Cardiac ventricle fibroblast (primary cell): ENCODE results near the gene AP4B1. TPM values are rescaled to one million over a fixed set of nuclear protein-coding genes. Genes with fewer than 3 reads are reported as not detected.

Experiments
- total RNA-seq: library from RNA; depleted of rRNA; stranded (reverse); fragments of >200 nt; gene quantifications from 2 replicates; pipeline ENCODE4 v1.2.3, GENCODE V29; 2015

AP4B1 gene
- 10.5 and 15.7 TPM in 2 replicates for total RNA-seq

DNA sequence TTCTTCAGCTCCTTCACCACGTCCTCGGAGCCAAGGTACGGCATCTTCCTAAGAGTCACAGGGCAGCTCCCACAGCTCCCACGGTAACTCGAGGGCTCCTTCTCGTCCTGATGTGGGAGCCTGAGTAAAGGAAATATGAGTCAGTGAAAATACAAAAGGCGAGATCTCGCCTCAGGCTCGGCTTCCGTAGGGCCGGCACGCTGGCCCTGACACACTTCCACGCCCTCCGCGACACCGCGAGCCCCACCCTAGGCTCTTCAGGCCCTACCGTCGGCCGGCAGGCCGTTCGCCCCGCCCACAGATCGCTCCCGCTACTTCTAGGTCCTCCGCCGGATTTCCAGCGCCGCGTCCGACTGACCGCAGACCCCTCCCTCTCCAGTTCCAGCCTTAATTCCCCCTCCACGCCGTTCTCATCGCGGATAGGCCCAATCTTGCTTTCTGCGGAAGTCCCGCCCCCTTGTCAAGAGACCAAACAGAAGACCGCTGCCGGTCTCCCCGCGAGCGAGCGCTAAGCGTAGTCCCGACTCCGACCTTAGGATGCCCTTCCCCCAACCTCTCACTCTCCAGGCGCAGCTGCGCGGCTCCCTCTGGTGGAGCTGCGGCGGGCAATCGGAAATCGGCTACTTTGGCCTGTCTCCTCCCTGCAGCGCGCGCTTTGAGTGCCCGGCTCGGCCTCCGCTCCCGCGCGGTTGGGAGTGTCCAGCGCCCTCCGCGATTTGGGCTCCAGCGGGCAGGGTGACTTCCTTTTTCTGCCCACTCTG is at the start of gene AP4B1, which contains the start of gene DCLRE1B:
TSS of gene AP4B1 (minus strand) at position 126 of the 761 bp plus-strand sequence. CDS start at position 44, 82 bp downstream.
TSS of gene DCLRE1B (plus strand) at position 653 of the 761 bp plus-strand sequence. CDS start 261 bp downstream, outside the sequence.

GRCh38 chr1:113928941-113929749 is 24.5 kb upstream of the AP4B1 start, which contains the start of gene HIPK1:
TSS of gene HIPK1 (plus strand) at chr1:113929324.

DNA sequence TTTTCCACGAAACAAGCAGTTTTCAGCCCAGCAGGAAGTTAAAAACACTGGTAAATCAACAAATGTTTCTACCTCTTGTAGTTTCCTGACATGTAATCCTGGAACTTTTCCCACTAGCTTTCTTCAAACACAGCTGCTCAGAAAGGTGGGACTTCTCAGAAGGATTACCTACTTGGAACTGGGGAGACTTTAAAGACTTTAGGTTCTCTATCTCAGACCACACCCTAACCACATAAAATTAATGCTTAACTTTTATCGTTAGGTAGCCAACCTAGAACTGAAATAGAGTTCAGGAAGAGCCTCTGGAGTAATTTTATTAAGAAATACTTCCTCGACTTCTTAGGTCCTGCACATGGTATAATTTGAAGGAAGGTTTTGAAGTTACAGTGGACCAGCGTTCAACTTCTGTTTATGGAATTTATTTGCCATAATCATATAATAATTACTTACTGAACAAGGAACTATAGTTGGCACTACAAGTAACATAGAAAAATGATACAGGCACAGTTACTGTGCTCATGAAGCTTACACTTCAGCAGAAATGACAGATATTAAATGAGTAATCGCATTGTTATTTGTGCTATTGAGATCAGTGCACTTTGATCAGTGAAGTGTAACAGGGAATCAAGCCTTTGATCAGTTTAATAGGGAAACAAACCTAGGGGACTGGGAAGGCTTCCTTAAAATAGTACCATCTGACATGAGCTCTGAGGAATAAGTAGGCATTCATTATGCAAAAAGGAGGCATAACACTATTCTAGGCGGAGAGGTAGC is 17.0 kb downstream of the AP4B1 start, which contains the start of gene BCL2L15:
TSS of gene BCL2L15 (minus strand) at position 180 of the 774 bp plus-strand sequence. CDS start 206 bp downstream, outside the sequence.

GRCh38 chr1:113871597-113872113 is 32.9 kb downstream of the AP4B1 start, which contains the start of gene PTPN22:
TSS of gene PTPN22 (minus strand) at chr1:113871712.

Other genes with a start within 250 kb of the AP4B1 start
- 11.2 and 11.6 TPM in 2 replicates for gene PHTF1, start 145.3 kb downstream of the AP4B1 start, total RNA-seq
- 9.0 and 10.8 TPM in 2 replicates for gene RSBN1, start 92.3 kb downstream of the AP4B1 start, total RNA-seq
- 0.06 and 0.34 TPM in 2 replicates for gene PTPN22, start 33.1 kb downstream of the AP4B1 start, total RNA-seq
- 0.12 and 0.20 TPM in 2 replicates for gene BCL2L15, start 17.2 kb downstream of the AP4B1 start, total RNA-seq
- gene DCLRE1B, start 527 bp upstream of the AP4B1 start, total RNA-seq, result 2.6 TPM in 2 replicates
- 19.3 and 19.8 TPM in 2 replicates for gene HIPK1, start 24.5 kb upstream of the AP4B1 start, total RNA-seq
- 59.8 and 64.8 TPM in 2 replicates for gene OLFML3, start 74.7 kb upstream of the AP4B1 start, total RNA-seq
- gene SYT6, start 249.1 kb upstream of the AP4B1 start, total RNA-seq, result not detected in 2 replicates